Activated CD4-positive, alpha-beta T cell treated with anti-CD3 and anti-CD28 coated beads, Interleukin-2, amount 50 U/mL, for 16 hours (primary cell): ENCODE data around the gene ANKK1.

Experiments used
- DNase-seq: peaks from one replicate; pipeline ENCODE4 v3.0.0-alpha.2; 2020

The ANKK1 gene

DNA sequence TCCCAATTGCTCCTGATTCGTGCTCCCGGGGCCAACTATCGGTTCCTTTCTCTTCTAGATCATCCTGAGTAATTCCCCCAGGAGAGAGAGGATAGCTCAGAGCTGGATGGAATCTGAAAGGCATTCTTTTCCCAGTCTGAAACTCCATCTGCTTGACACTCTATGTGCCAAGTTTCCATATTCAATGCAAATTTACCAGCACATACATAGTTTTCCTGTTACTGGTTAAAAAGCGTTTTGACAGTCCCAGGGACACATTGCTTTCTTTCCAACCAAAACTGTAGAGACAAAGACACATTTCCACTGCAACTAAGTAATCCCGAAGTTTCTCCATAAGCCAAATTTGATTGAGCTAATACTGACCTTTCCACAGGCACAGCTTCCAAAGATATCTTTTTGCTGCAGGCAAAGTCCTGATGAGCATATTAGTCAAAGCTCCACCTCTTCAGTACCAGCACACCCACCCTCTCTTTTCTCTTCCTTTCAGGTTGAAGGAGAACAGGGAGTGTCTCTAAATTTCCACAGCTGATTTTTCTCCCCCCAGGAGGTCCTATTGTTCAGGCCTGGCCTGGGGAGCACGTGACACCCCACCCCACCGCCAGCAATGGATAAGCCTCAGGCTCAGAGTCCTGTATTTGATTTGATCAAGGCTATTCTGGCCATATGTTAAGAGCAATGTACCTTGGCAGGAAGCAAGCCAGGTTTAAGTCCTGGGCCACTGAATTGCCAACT is 9.7 kb upstream of the ANKK1 start:
- DNase-seq, result no peak

- DNase-seq, result no peak
Observed at GRCh38 chr11:113378692-113379091, 8.9 kb upstream of the ANKK1 start.

- DNase-seq, result no peak
Observed at GRCh38 chr11:113382121-113382520, 5.5 kb upstream of the ANKK1 start.

DNA sequence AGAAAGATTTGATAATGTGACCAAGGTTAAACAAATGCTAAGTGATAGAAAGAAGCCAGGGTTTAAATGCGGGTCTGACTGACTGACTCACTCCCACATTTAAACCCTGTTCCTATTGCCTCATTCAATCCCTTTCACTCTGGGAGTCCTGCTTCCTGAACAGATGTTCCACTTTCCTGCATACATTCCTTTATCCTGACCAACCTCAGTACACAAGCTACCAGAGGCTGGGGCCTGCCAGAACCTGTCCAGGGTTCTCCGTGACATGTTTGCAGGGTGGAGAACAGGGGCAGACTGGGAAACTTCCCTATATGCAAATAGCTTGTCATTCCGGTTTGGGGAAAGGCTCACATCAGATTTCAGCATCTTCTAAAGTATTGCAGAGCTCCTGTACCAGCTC is 3.0 kb upstream of the ANKK1 start:
- DNase-seq, result no peak

GRCh38 chr11:113385749-113386148 is 1.8 kb upstream of the ANKK1 start:
- no peak for DNase-seq

- DNase-seq, result no peak
Observed at GRCh38 chr11:113386866-113387265, 713 bp upstream of the ANKK1 start.

DNA sequence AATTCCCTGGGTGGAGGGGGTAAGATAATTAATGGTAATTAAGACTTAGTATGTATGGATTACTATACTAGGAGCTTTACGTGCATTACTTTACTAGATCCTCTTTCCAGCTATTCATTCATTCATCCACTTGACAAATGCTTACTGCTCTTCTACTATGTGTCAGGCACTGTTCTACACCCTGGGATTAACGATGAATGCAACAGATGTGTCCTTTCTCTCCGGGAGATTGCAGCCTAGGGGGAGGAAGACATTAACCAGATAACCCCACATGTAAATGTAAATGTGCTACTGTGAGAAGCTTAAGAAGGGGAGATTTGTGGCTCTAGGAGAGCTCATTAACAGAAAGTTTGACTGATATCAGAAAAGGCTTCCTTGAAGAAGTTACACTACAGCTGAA is 1.7 kb downstream of the ANKK1 start:
- DNase-seq, result no peak

GRCh38 chr11:113392236-113392921 is 4.8 kb downstream of the ANKK1 start:
- no peak for DNase-seq

GRCh38 chr11:113393501-113393985 is 6.0 kb downstream of the ANKK1 start:
- no peak for DNase-seq

- DNase-seq, result no peak
Observed at GRCh38 chr11:113394919-113395318, 7.3 kb downstream of the ANKK1 start.

DNA sequence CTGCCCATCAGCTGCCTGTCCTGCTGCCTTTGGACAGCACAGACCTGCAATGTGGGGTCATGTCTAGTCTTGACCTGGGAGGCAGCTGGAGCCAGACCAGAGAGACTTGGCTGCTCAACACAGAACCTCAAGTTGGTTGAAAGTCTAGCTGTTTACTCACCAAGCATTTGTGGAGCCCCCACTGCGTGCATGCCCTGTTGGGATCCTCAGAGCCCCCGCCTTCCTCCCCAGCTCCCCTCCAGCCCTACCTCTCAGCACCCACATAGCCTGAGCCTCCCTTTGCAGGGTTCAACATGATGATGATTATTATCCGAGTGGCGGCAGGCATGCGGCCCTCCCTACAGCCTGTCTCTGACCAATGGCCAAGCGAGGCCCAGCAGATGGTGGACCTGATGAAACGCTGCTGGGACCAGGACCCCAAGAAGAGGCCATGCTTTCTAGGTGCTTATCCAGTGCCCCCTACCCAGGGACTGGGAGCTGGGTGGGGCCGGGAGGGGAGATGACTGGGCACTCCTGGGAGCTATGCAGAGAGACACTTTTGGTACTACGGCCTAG is 8.3 kb downstream of the ANKK1 start:
- DNase-seq, result no peak

- DNase-seq, result no peak
Observed at GRCh38 chr11:113396690-113397089, 9.1 kb downstream of the ANKK1 start.

DNA sequence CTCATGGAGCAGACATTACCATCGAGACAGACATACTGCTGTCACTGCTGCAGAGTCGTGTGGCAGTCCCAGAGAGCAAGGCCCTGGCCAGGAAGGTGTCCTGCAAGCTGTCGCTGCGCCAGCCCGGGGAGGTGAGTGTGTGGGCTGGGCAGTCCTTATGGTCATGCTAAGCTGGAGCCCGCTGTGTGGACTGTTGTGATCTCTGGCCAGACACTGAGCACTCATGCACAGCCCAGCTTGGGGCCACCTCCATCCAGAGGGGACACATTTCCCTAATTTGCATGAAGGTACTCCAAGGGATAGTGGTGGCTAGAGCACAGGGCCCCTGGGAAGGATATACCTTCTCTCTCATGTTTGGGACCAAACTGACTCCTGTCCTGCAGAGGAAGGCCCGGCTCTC is 9.6 kb downstream of the ANKK1 start:
- no peak for DNase-seq

GRCh38 chr11:113397821-113398220 is 10.2 kb downstream of the ANKK1 start:
- DNase-seq, result no peak

GRCh38 chr11:113398669-113399430 is 11.3 kb downstream of the ANKK1 start:
- DNase-seq, result no peak

- no peak for DNase-seq
Observed at GRCh38 chr11:113400631-113401230, 13.2 kb downstream of the ANKK1 start.

DNA sequence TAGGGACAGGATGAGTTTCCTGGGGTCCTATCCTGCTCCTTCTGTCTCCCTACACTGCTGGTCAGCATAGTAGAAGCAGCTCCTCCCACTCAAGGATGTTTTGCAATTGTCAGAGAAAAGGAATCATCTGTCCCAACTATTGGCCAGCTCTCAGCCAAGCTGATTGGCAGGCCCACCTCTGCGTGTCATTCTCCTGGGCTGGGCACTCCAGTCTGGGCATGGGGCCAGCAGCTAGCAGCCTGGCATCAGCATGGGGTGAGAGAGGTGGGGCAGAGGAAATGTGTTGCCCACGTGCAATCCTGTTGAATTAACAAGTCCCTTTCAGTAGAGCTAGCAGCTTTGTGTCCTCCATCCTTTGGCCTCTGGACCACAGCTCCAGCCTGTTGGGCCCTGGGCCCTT is 14.1 kb downstream of the ANKK1 start:
- no peak for DNase-seq

GRCh38 chr11:113404859-113405430 is 17.4 kb downstream of the ANKK1 start:
- no peak for DNase-seq

- DNase-seq, result no peak
Observed at GRCh38 chr11:113405724-113406478, 18.3 kb downstream of the ANKK1 start.

- no peak for DNase-seq
Observed at GRCh38 chr11:113407163-113407562, 19.6 kb downstream of the ANKK1 start.

- no peak for DNase-seq
Observed at GRCh38 chr11:113408206-113408605, 20.6 kb downstream of the ANKK1 start.

DNA sequence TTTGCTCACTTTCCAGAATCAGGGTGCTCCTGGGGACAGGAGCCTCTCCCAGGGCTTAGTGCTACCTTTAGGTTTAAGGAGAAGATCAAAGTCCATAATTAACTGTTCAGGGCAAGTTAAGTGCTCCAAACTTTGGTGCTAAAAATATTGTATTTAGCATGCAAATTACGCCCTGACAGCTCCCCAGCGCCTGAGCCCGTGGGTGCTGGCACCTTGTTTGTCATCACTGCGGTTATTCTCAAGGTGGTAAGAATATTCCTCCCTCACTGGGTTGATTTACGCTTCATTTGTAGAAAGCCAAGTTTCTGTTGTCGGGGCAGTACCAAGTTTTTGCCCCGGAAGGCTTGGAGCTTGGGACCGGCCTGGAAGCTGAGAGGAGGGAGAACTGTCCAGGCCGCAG is 21.3 kb downstream of the ANKK1 start:
- no peak for DNase-seq
